ENCODE data around the gene LIN7A.

The LIN7A gene

DNA sequence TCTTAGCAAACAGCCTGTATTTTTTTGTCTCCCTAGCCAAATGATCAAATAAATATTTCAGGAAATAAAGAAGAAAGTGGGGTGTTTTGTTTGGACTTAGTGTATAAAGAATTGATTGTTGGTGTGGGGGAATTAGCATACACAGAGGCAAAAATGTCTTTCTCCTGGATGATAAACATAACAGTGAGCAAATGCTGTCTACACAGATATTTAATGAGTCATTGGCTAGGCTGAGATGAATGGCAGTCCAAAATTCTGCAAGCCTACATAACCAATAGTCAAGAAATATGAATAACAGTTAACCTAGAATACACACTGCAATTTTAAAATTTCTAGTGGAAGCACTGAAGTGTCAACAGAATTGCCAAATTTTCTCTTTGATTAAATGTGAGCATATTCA is 185.3 kb downstream of the LIN7A start:
- Histone ChIP-seq H3F3A (ENCODE audit: control insufficient read depth, insufficient read depth) (no peaks in the 10 kb centered on the region), H3K9me2 (replicated peaks; ENCODE audit: control insufficient read depth, low read length) (no peaks in the 10 kb centered on the region), H3K4me3 (ENCODE audit: low read length) (no peak overlapping the region), H3K79me2 (ENCODE audit: control insufficient read depth, low read length) (no peaks in the 10 kb centered on the region), H3K36me3 (ENCODE audit: control insufficient read depth, low read length) (no peaks in the 10 kb centered on the region), H3K9me3 (ENCODE audit: control insufficient read depth, insufficient read depth, low read length) (no peaks in the 10 kb centered on the region), H4K20me1 (ENCODE audit: control insufficient read depth, insufficient read depth, low read depth, low read length) (no peaks in the 10 kb centered on the region), H3K27me3 (ENCODE audit: control insufficient read depth, low read length) (no peaks in the 10 kb centered on the region), H3K4me1 (ENCODE audit: control insufficient read depth, low read length) (no peaks in the 10 kb centered on the region), H3K4me2 (ENCODE audit: low read length) (no peak overlapping the region), H3K27ac (ENCODE audit: low read depth, low read length) (no peak overlapping the region)
- TF ChIP-seq EZH2phosphoT487 (IDR thresholded peaks at IDR 0.05; ENCODE audit: borderline replicate concordance, low read length): no peak
- TF ChIP-seq, protein P1, sequence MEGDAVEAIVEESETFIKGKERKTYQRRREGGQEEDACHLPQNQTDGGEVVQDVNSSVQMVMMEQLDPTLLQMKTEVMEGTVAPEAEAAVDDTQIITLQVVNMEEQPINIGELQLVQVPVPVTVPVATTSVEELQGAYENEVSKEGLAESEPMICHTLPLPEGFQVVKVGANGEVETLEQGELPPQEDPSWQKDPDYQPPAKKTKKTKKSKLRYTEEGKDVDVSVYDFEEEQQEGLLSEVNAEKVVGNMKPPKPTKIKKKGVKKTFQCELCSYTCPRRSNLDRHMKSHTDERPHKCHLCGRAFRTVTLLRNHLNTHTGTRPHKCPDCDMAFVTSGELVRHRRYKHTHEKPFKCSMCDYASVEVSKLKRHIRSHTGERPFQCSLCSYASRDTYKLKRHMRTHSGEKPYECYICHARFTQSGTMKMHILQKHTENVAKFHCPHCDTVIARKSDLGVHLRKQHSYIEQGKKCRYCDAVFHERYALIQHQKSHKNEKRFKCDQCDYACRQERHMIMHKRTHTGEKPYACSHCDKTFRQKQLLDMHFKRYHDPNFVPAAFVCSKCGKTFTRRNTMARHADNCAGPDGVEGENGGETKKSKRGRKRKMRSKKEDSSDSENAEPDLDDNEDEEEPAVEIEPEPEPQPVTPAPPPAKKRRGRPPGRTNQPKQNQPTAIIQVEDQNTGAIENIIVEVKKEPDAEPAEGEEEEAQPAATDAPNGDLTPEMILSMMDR (IDR thresholded peaks at IDR 0.05; ENCODE audit: low read depth, low read length, poor library complexity, severe bottlenecking): no peak

DNA sequence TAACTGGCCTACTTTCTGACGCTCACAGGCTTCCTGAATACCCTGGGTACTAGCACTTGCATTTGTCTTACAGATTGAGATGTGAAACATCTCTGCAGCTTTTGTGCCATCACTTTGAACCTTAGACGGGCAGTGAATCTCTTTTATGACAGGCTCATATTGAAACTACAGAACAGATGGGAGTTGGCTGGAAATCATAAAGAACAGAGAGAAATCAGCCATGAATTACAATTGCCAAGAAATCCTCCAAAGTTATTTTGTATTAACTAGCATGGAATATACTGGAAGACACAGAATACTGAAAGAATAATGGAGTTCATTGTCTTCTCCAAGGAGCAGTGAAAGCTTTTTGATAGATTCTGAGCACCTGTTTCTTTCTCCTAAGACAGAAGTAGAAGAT is 188.3 kb downstream of the LIN7A start:
- TF ChIP-seq EZH2phosphoT487 (IDR thresholded peaks at IDR 0.05; ENCODE audit: borderline replicate concordance, low read length): no peak
- TF ChIP-seq, protein P1 (IDR thresholded peaks at IDR 0.05; ENCODE audit: low read depth, low read length, poor library complexity, severe bottlenecking): no peak
- H3K4me2 ChIP-seq (ENCODE audit: low read length): no peak overlapping the region
- H3K79me2 ChIP-seq (ENCODE audit: control insufficient read depth, low read length): no peaks in the 10 kb centered on the region
- H3F3A ChIP-seq (ENCODE audit: control insufficient read depth, insufficient read depth): no peaks in the 10 kb centered on the region
- no peaks in the 10 kb centered on the region for H3K27me3 ChIP-seq (ENCODE audit: control insufficient read depth, low read length)
- H3K4me3 ChIP-seq (ENCODE audit: low read length): no peak overlapping the region
- no peaks in the 10 kb centered on the region for H4K20me1 ChIP-seq (ENCODE audit: control insufficient read depth, insufficient read depth, low read depth, low read length)
- H3K36me3 ChIP-seq (ENCODE audit: control insufficient read depth, low read length): no peaks in the 10 kb centered on the region
- no peak overlapping the region for H3K27ac ChIP-seq (ENCODE audit: low read depth, low read length)
- H3K4me1 ChIP-seq (ENCODE audit: control insufficient read depth, low read length): no peaks in the 10 kb centered on the region
- no peaks in the 10 kb centered on the region for H3K9me3 ChIP-seq (ENCODE audit: control insufficient read depth, insufficient read depth, low read length)
- H3K9me2 ChIP-seq (replicated peaks; ENCODE audit: control insufficient read depth, low read length): no peaks in the 10 kb centered on the region

DNA sequence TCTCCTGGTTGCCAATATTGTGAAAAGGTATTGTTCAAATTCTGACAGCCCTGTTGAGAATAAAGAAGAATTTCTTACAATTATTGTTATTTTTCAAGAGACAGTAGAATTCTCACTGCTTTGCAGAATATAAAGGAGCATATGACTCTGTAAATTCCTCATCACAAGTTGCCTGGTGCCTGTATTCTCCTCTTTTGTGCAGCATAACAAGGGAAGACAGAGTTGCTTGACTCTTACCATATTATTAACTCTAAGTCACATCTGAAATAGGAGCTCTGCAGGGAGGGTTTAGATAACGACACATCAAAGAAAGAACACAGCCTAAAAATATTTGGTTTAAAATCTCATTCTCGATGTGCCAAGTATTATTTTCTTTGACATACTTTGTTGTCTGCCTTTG is 189.9 kb downstream of the LIN7A start:
- Histone ChIP-seq H3K4me2 (ENCODE audit: low read length) (no peak overlapping the region), H3K27ac (ENCODE audit: low read depth, low read length) (no peak overlapping the region), H3K4me3 (ENCODE audit: low read length) (no peak overlapping the region), H3K27me3 (ENCODE audit: control insufficient read depth, low read length) (no peaks in the 10 kb centered on the region), H3F3A (ENCODE audit: control insufficient read depth, insufficient read depth) (no peaks in the 10 kb centered on the region), H3K79me2 (ENCODE audit: control insufficient read depth, low read length) (no peaks in the 10 kb centered on the region), H3K9me2 (replicated peaks; ENCODE audit: control insufficient read depth, low read length) (no peaks in the 10 kb centered on the region), H3K9me3 (ENCODE audit: control insufficient read depth, insufficient read depth, low read length) (no peaks in the 10 kb centered on the region), H4K20me1 (ENCODE audit: control insufficient read depth, insufficient read depth, low read depth, low read length) (no peaks in the 10 kb centered on the region), H3K36me3 (ENCODE audit: control insufficient read depth, low read length) (no peaks in the 10 kb centered on the region), H3K4me1 (ENCODE audit: control insufficient read depth, low read length) (no peaks in the 10 kb centered on the region)
- TF ChIP-seq, protein P1 (IDR thresholded peaks at IDR 0.05; ENCODE audit: low read depth, low read length, poor library complexity, severe bottlenecking): no peak
- no peak for TF ChIP-seq EZH2phosphoT487 (IDR thresholded peaks at IDR 0.05; ENCODE audit: borderline replicate concordance, low read length)

All from DOHH2 (cell line).